Activated CD4-positive, CD25-positive, alpha-beta regulatory T cell (primary cell): ENCODE data around the gene C14orf180.

Experiments
- DNase-seq, 4 experiments: peaks; one replicate each; lab custom pipeline; 2025; lab: John Stamatoyannopoulos, UW

C14orf180 gene

DNA sequence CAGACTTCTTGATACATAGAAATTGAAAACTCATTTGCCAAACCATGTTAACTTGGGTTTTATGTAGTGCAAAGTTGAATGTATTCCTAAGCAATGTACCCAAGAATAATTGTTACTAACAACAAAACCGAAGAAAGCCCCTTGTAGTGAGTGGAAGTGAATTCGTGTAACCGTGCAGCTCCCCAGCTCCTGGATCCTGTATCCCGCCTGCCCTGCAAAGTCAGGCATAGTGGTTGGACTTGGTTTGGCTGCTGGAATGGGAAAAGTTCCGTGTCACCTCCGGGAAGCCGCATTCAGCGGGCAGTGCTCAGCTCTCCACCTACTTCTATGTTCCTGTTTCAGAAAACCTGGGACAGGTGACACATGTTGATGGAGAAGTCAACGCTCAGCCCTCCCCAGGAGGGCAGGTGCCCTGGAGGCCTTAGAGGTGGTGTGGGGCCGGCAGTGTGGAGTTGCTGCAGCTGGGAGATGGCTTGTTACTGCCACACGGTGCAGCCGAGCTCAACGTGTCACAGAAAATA lies 29.2 kb upstream of the C14orf180 start:
- DNase-seq, result no peak

DNA sequence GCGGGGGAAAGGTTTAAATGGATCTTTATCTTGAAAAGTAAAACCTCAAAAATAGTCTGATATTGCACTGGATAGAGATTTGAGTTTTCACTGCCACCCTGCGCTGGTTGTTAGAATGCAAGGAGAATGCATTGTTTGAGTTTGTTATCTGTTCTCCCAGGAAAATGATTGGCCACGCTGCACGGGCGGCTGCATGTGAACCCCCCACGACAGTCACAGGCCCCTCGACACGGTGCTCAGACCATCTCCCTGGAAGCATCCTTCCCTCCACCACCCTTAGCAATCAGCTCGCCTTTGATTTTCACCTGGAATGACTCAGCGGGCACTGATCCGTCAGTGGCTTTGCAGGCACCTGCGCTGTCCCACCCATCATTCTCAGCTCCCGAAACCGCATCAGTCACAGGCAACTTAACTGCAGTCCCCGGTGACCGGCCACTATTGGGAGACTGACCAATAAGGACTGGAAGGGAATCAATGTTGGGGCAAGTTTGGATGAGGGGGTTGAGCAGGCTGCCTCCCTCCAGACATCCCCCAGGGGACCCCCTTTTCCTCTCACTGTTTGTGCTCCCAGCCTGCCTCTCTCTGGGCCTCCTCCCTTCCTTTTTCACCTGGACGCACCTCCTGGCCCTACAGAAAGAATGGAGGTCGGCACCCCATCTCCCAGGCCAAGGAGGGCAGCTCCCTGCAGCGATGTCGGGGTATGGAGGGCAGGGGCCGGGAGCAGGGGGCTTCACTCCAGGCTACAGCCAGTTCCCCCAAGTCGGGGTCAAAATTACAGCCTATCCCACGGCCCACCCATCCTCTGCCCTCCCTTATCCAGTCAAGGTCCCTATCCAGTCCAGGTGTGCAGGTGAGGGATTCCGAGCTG lies 28.5 kb upstream of the C14orf180 start:
- no peak for DNase-seq

DNA sequence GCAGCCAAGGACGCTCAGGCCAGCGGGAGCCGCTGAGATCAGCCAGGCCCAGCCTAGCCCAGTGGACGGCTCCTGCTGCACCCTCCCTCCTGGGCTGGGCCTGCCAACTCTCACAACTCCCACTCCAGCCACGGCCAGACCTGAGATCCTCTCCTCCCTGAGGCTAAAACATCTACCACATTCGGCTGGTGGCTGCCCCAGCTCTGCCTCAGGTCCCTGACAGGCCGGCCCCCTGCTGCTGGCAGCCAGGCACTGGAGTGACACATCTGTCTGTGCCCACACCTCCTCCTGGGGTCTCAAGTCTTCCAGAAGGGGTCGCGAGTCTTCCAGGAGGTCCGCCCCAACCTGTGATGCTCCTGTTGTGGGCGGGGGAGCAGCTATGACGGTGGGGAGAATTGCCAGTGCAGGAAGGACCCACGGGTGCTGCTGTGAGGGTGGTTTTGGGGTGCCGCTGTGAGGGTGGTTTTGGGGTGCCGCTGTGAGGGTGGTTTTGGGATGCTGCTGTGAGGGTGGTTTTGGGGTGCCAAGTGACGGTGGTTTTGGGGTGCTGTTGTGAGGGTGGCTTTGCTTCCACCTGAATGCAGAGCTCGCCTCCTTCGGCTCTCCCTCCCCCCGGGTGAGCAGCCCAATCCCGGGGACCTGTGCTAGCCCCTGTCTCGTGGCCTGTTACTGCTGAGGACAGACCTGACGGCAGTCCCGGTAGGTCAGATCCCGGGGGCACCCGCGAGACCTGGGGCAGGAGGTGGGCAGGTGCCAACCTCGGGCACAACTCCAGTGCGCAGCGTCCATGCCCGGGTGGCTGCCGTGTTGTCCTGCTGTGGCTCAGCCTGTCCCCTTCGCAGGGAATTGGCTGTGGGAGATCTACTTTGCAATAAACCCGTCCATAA lies 27.5 kb upstream of the C14orf180 start:
- no peak for DNase-seq

DNA sequence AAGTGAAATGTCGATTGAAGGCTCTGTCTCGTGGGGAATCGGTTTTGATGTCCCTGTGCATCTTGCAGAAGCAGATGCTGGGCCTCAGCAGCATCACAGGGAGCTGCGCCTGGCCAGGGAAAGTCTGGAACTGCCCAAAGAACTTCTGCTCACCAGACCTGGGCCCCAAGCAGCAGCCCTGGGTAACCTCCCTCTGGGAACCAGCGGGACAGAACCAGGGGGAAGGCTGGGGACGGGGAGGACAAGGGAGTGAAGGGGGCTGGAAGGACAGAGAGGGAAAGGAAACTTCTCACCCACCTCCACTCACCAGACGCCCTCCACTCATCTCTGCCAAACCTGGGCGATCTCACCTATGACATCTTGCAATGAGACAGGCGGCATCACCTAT lies 26.8 kb upstream of the C14orf180 start:
- no peak for DNase-seq

DNA sequence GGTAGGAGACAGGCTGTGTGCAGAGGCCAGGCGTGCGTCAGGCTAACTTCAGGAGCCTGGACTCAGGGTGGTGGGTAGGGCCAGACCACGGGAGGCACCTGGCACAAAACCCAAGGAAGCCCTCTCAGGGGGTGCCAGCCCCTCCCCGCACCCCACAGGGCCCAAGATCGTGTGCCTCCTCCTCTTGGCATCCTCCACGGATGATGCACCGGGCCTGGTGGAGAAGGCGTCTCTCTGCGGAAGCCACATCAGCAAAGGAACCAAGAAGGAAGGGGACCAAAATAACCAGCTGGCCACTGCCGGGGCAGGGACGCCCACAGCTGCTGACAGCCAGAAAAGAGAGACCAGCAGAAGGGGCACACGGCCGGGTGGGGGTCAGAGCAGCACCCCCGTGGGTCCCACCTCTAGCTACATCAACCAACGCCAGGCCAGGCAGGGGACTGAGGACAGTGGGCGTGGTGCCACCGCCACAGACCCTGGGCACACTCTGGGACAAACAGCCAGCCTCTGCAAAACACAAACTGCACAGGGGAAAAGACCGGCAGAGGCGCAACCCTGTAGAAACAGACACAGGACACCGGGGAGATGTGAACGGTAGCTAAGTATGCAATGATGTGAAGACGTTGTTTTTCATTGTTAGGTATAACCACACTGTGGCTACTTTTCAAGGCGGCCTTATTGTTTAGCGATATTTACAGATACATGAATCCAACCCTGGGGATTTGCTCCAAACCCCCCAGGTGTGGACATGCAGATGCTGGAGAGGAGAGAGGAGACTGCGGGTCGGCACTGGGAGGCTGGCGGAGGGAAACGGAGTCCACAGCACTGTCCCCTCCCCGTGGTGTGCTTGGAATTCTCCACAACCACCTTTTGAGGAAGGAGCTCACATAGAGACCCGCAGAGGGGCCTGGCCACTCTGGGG lies 26.1 kb upstream of the C14orf180 start:
- no peak for DNase-seq

DNA sequence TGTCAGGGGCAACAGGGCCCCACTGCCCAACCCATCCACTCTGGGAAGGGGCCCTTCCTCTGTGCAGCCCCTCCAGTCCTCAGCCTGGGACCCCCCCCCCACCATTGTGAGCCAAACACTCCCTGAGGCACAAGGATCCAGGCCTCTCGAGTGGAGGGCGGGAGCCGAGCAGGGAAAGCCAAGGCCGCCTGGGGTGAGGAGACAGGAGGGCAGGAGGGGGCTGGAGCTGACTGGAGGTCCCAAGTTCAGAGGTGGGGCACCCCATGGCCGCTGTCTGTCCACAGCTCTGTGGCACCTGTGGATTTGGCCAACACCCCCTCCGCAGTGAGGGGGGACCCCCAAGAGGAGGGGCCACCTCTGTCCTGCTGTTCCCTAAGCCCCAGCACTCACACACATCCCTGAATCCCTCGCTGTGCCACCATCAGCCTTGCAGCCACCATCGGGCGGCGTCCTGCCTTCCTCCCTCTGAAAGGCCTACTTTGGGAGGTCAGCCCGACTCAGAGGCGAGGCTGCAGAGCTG lies 25.4 kb upstream of the C14orf180 start:
- DNase-seq, result no peak

DNA sequence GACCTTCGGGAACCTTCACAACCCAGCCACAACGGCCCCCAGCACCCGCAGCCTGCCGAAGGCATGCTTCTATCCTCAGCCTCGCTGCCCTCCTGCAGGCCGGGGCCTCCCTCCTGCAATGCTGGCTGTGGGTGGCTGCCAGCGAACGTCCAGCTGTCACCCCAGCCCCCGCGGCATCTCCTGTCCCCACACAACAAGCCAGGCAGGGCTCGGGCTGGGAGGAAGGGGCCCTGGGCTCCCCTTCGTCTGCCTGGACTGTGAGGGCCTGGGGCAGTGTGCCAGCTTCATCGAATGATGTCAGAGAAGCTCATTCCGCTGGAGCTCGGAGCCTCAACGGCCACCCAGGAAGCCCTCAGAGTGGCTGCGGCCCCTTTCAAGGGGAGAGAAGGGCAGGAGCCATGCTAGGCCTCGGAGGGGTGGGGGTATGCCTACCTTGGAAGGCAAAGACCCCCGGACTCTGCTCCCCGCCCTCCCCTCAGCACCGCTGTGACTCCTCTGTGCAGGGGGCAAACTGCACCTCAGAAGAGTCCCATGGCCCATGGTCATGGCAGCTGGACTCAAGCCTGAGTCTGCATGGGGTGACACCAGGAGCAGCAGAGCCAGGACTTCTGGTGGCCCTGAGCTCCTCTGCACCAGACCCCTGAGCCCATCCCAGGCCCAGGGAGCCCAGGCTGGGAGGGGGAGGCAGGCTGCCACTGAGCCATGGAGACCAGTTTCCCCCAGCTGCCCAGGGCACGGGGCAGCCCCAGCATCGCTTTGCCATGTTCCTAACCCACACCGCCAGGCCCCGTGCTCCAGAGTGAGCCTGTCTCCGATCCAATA lies 24.7 kb upstream of the C14orf180 start:
- DNase-seq, result no peak

DNA sequence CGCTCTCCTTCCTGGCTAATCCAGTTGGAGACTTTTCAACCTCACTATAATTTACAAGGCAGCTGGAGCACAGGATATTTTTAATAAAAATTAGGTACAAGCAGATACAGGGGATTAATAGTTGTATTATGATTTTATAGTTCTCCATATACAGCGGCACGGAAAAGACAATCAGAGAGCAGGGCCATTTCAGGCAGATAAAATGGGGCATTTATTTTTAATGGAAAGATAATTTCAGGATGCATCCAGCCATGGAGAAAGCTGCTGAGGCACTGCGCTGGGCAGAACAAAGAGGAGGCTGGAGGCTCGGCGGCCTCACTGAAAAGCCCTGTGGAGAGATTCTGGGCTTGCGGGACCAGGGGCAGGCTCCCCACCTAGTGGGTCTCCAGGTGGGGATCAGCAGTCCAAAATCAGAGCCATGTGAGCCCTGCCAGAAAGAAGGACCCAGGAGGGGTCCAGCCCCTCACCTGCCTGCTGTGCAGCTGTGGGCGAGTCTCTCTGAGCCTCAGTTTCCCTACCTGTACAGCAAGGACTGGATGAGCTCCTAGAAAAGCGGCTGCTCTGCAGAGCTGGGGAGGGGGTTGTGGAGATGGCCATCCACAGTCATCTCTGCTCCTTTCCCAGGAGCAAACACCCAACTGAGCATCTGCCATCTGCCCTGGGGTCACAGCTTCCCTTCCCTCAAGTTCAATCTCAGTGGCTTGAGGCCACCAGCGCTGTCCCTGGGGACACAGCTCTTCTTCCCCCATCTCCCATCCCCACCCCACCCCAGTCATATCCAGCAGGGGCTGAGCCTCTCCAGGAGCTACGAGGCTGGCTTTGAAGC lies 23.9 kb upstream of the C14orf180 start:
- no peak for DNase-seq

DNA sequence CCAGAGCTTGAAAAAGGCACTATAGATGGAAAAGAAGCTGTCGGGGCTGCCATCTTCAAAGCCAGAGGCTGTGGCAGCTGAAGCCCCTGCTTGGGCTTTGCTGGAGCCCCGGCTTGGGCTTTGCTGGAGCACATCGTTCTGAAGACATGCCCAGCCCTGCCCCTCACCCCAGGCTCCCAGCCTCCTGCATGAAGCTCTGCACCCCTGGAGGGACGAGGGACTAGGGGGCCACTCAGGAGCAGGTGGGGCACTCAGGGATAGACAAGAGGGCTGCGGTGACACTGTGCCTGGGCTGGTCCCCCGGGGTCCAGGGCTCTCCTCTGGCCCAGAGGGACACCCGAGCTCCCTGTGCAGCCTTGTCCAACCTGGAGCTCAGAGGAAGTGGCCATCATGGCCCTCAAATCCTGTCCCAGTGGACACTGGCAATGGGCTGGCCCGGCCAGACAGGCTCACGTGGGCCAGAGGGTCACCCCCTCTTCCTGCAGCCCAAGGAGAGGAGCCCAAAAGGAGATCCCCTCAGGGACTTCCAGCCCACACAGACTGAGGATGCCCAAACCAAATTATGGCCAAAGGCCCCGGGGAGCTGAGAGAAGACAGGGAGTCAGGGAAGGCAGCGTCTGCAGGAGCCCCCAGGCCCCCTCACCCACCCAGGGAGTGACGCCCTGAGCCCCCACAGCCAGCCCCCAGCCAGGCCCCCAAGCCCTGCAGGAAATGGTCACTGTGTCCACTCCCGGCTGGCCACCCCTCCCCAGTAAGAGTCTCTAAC lies 23.1 kb upstream of the C14orf180 start:
- DNase-seq, result no peak

DNA sequence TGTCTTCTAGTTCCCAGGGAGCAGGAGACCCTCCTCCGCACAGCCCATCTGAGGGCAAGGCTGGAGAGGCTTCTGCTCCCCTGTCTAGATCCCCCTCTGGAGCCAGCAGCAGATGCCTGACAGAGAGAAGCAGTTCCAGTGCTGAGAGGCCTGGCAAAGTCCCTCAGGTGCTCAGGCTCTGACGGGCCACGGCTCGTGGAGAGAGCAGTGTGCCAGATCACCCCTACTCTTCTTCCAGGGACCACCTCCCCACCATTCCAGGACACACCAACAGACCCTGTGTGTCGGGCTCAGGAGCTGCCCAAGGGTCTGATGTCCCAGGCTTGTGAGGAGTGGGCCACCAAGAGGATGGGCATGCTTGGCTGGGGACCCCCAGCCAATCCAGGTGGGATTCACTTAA lies 22.5 kb upstream of the C14orf180 start:
- DNase-seq, result no peak

DNA sequence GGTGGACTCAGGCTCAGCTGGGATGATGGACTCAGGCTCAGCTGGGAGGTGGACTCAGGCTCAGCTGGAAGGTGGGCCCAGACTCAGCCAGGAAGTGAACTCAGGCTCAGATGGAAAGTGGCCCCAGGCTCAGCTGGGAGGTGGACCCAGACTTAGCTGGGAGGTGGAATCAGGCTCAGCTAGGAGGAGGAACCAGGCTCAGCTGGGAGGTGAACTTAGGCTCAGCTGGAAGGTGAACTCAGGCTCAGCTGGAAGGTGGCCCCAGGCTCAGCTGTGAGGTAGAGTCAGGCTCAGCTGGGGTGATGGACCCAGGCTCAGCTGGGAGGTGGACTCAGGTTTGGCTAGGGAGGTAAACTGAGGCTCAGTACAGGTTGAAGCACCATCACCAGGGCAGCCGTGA lies 21.8 kb upstream of the C14orf180 start:
- no peak for DNase-seq

DNA sequence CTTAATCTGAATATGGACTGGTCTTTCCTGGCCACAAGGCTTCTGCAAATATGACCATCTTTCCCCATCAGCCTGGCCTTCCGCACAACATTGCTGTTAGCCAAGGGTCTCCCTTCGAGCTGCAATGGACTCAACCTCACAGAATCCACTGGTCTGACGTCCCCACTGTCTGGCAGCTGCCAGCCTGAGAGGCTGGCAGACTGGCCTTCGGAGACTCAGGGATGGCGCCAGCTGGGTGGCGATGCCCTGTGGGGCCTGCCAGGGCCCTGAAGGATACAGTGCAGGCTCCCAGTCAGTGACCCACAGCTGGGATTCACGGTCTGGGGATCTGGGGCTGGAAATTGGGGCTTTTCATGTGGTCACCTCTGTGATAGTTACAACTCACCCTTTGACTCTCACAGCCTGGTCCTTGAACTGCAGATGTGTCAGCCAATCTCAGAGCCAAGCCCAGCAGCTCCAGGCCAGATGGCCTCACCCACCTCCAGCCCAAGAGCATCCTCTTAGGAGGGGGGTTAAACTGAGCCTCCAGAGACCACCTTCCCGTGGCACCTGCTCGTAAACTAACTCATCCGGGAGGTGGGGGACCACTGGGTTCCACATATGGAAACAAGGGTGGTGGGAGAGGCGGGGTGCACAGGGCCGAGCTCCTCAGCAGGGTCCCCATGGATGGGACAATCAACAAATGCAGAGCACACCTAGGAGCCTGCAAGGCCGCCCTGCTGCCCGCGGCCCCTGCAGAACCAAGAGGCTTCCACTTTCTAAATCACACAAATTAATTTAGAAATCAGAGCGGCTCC lies 21.1 kb upstream of the C14orf180 start:
- no peak for DNase-seq

DNA sequence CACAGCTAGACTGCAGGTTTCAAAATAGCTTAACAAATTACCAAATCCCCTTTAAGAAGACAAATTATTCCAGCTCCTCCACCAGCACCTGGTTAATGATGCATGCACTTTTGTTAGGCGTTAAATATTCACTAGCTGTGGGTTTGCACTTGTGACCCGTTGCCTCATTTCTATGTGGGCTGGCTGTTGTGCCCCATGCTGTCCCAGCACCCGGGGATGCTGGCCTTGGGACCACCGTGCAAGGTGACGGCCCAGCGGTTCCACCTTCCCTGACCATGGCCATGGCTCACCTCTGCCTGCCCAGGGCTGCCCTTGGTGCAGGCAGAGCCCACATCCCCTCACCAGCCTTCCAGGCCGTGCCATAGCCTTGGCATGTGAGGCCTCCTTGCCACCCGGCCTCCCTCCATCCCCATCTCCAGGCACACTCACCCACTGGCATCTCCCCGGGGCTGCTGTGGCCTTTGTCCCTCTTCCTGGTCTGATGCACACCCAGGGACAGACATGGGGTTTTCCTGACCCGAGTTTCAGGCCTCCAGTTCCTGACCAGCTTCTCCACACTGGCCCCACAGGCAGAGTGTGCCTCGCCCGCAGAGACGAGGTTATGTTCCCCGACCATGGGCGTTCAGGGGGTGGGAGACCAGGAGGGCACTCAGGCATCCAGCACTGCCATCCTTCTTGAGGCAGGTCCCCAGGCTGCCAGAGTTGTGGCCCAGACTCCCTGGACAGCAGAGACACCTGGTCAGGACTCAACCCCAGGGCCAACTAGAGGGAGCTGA lies 20.3 kb upstream of the C14orf180 start:
- DNase-seq, result no peak

DNA sequence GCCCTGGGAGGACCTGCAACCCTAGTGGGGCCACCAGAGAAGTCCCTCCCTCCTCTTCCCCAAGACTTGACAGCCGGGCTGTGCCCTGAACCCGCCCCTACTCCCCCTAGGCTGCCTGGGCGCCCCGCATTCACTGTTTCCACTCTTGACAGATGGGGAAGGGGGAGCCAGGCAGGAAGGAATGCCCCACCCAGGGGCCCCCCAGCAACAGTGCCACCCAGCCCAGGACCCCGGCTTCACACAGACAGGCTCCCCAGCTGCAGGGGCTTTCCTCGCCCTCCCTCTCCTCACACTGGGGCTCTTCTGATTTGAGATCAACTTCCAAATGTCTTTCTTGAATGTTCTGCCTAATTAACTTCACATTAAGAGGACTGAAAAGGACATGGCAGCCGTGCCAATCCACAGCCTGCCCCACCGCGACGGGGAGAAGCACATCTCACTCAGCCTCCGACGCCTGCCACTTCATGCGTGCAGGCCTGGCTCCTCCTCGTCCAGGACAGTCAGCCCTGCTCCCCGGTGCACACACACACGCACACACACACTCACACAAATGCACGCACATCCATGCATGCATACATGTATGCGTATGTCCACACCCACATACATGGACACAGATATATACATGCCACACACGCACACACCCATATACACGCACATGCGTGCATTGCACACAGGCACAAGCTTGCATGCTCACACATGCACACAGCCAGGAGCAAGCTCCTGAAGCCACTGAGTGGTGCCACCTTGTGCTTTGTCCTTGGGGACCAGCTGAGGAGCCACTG lies 19.6 kb upstream of the C14orf180 start:
- no peak for DNase-seq

DNA sequence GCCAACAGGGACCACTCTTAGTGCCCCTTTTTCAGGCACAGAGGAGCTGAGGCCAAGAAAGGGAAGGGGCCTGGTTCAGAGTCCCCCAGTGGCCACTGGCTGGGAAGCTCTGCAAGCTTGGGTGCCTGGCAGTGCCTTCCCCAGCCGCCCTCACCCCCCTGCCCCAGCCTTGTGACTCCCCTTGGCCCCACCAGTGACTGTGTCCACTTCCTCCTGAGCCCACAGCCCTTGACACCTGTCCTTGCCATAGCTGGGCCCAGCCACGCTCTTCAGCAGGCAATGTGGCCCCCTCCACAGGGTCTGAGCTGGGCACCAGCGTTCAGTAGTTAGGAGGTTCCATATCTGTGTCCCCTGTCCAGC lies 19.0 kb upstream of the C14orf180 start:
- no peak for DNase-seq

DNA sequence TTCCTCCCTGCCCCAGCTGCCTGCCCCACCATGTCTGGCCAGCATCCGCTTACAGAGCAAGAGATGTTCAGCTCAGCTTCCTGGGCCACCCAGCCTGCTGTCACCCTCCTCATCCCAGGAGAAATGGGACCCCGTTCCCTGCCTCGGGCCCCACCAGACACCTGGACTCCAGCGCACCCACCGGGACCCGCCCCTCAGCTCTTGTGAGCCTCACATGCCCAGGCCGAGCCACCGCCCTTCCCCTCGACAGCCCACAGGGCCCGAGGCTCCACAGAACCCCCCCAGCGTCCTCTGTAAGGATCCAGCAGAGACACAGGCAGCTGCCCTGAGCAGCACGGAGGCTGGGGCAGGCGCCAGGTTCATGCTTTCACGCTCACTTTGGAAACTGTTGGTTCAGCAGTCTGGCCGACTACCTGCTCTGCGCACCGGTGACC lies 18.4 kb upstream of the C14orf180 start:
- no peak for DNase-seq
